Hepatocyte (in vitro differentiated cells): ENCODE measurements around the gene STRAP. TPM values are rescaled to one million over a fixed set of nuclear protein-coding genes. Genes with fewer than 3 reads are reported as not detected.

Source experiments
- DNase-seq: peaks from one replicate; pipeline ENCODE4 v3.0.0-alpha.2; 2016; ENCODE audit warnings: low spot score
- H2AFZ ChIP-seq: fragments of 200-600 bp; sonication (generic); 2 replicates; pipeline ENCODE4 v1.6.0; 2016; ENCODE audit warnings: antibody characterized with exemption, mild to moderate bottlenecking
- H3K27ac ChIP-seq: fragments of 200-600 bp; sonication (generic); 2 replicates; pipeline ENCODE4 v1.5.1; 2016; ENCODE audit warnings: mild to moderate bottlenecking
- H3K27me3 ChIP-seq: fragments of 200-600 bp; sonication (generic); 2 replicates; pipeline ENCODE4 v1.6.1; 2016
- H3K36me3 ChIP-seq: fragments of 200-600 bp; sonication (generic); replicated peaks from 2 replicates; pipeline ENCODE4 v1.5.1; 2016; ENCODE audit warnings: low read depth; ENCODE audit not compliant: insufficient read depth
- H3K4me1 ChIP-seq: fragments of 200-600 bp; sonication (generic); 2 replicates; pipeline ENCODE4 v1.5.1; 2016; ENCODE audit warnings: mild to moderate bottlenecking, moderate library complexity; ENCODE audit not compliant: insufficient read depth
- H3K4me2 ChIP-seq: fragments of 200-600 bp; sonication (generic); 2 replicates; pipeline ENCODE4 v1.6.0; 2016
- H3K4me3 ChIP-seq: fragments of 200-600 bp; sonication (generic); 2 replicates; pipeline ENCODE4 v1.5.1; 2016; ENCODE audit warnings: mild to moderate bottlenecking
- H3K79me2 ChIP-seq: fragments of 200-600 bp; sonication (generic); 2 replicates; pipeline ENCODE4 v1.6.0; 2017; ENCODE audit warnings: mild to moderate bottlenecking
- H3K9me2 ChIP-seq: fragments of 200-600 bp; sonication (generic); replicated peaks from 2 replicates; pipeline ENCODE4 v1.6.0; 2017; ENCODE audit warnings: mild to moderate bottlenecking; ENCODE audit not compliant: insufficient read depth
- H3K9me3 ChIP-seq: fragments of 200-600 bp; sonication (generic); 2 replicates; pipeline ENCODE4 v1.5.1; 2016; ENCODE audit warnings: low read depth, mild to moderate bottlenecking
- H4K20me1 ChIP-seq: fragments of 200-600 bp; sonication (generic); 2 replicates; pipeline ENCODE4 v1.6.0; 2016; ENCODE audit warnings: mild to moderate bottlenecking; ENCODE audit not compliant: insufficient read depth, poor library complexity, severe bottlenecking
- EZH2 ChIP-seq: fragments of 200-600 bp; sonication (generic); IDR thresholded peaks from 2 replicates; pipeline ENCODE4 v1.6.1; 2016; ENCODE audit warnings: antibody characterized with exemption, mild to moderate bottlenecking, borderline replicate concordance
- EZH2phosphoT487 ChIP-seq: fragments of 200-600 bp; sonication (generic); IDR thresholded peaks from one replicate; pipeline ENCODE4 v1.6.1; 2018; ENCODE audit warnings: antibody characterized with exemption, mild to moderate bottlenecking, low read depth, moderate library complexity; ENCODE audit not compliant: unreplicated experiment, severe bottlenecking
- WGBS: methylation state at CpG from one replicate; pipeline ENCODE4 v1.1.6; 2016; ENCODE audit warnings: low lambda C conversion rate; ENCODE audit errors: missing lambda C conversion rate; 5-methylcytosine and 5-hydroxymethylcytosine counted together
- polyA plus RNA-seq: library from polyadenylated mRNA; unstranded; fragments of >200 nt; fragmentation: Nextera tagmentation; extraction: Ambion mirVana; gene quantifications from 2 replicates; pipeline ENCODE4 v1.2.1, GENCODE V29; 2016
- total RNA-seq: library from RNA; depleted of rRNA; stranded (reverse); fragments of >200 nt; gene quantifications from 2 replicates; pipeline ENCODE4 v1.2.3, GENCODE V29; 2014
- TF ChIP-seq, protein P1 (sequence below): fragments of 200-600 bp; sonication (generic); IDR thresholded peaks from 2 replicates; pipeline ENCODE4 v1.5.1; 2016; ENCODE audit warnings: antibody characterized with exemption, mild to moderate bottlenecking; ENCODE audit not compliant: poor library complexity

The STRAP gene
- total and polyA plus RNA-seq, 2 experiments from 2014 or later, result 154 to 202 TPM

DNA sequence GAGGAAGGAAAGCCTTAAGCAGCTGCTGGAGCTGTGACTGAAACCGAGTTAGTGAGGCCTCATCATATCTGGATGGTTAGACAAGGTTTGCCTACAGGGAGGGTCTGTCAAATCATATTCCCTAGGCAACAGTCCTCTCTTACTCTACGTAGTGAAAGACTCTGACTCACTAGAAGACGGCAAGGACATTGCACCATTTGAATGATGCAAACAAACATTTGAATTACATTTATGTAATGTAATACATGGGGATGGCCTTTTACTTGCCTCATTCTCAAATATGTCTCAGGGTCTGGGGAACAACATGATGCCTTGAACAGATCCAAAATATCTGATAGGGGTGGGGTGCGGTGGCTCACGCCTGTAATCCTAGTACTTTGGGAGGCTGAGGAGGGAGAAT is 29.8 kb upstream of the STRAP start:
- no peaks in the 10 kb centered on the region for H3K9me2 ChIP-seq
- peak overlapping the region; percentile 30 for H3K27ac ChIP-seq
- no peak overlapping the region for H2AFZ ChIP-seq
- no peaks in the 10 kb centered on the region for H3K36me3 ChIP-seq
- no peaks in the 10 kb centered on the region for H4K20me1 ChIP-seq
- peak; percentile 21 for DNase-seq
- TF ChIP-seq EZH2, result no peak
- TF ChIP-seq, protein P1, sequence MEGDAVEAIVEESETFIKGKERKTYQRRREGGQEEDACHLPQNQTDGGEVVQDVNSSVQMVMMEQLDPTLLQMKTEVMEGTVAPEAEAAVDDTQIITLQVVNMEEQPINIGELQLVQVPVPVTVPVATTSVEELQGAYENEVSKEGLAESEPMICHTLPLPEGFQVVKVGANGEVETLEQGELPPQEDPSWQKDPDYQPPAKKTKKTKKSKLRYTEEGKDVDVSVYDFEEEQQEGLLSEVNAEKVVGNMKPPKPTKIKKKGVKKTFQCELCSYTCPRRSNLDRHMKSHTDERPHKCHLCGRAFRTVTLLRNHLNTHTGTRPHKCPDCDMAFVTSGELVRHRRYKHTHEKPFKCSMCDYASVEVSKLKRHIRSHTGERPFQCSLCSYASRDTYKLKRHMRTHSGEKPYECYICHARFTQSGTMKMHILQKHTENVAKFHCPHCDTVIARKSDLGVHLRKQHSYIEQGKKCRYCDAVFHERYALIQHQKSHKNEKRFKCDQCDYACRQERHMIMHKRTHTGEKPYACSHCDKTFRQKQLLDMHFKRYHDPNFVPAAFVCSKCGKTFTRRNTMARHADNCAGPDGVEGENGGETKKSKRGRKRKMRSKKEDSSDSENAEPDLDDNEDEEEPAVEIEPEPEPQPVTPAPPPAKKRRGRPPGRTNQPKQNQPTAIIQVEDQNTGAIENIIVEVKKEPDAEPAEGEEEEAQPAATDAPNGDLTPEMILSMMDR, result no peak
- no peak for TF ChIP-seq EZH2phosphoT487
- H3K9me3 ChIP-seq, result no peaks in the 10 kb centered on the region
- no peaks in the 10 kb centered on the region for H3K27me3 ChIP-seq
- 87% methylated on average over 5 of the region's 5 CpGs for WGBS
- no peaks in the 10 kb centered on the region for H3K79me2 ChIP-seq
- no peak overlapping the region for H3K4me3 ChIP-seq
- H3K4me1 ChIP-seq, result peaks cover 8% of the 10 kb centered on the region
- H3K4me2 ChIP-seq, result no peak overlapping the region

DNA sequence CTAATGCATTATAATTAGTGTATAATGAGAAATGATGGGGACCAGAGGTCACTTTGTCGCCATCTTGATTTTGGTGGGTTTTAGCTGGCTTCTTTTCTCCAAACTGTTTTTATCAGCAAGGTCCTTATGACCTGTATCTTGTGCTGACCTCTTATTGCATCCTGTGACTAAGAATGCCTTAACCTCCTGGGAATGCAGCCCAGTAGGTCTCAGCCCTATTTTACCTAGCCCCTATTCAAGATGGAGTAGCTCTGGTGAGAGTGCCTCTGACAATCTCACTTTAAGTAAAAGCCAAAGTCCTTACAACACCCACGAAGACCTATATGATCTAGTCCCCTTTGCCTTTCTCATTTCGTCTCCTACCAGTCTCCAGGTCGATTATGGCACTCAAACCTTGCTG is 28.3 kb upstream of the STRAP start:
- Histone ChIP-seq H4K20me1 (no peaks in the 10 kb centered on the region), H3K4me2 (no peak overlapping the region), H3K79me2 (no peaks in the 10 kb centered on the region), H3K27ac (no peak overlapping the region), H3K27me3 (no peaks in the 10 kb centered on the region), H3K4me3 (no peak overlapping the region), H2AFZ (no peak overlapping the region), H3K9me3 (no peaks in the 10 kb centered on the region), H3K4me1 (peaks cover 8% of the 10 kb centered on the region), H3K9me2 (no peaks in the 10 kb centered on the region), H3K36me3 (no peaks in the 10 kb centered on the region)
- no peak for TF ChIP-seq EZH2
- no peak for TF ChIP-seq EZH2phosphoT487
- TF ChIP-seq, protein P1, result no peak
- WGBS, result 93% methylated on average over 4 of the region's 4 CpGs
- DNase-seq, result no peak

DNA sequence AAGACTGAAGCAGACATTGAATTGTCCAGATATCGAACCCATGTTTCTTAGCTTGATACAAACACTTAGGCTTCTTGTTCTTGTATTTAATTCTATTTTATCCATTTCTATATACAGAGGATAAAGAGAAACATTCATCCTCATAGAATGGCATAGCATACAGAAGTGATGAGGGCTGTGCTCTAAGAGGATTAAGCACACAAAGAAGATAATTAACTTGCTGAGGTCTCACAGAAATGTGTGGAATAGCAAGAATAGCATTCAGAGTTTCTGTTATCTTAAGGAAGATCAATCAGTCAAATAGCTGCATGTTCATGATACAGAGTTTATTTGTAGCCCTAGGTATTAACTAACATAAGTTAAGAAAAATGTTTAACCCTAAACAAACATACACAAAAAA is 27.3 kb upstream of the STRAP start:
- H3K9me3 ChIP-seq, result no peaks in the 10 kb centered on the region

More for the DNA sequence above, 27.3 kb upstream of the STRAP start:
- DNase-seq, result no peak
- no peak overlapping the region for H3K4me2 ChIP-seq
- peaks cover 8% of the 10 kb centered on the region for H3K4me1 ChIP-seq
- no peaks in the 10 kb centered on the region for H4K20me1 ChIP-seq
- 93% methylated on average over 1 of the region's 1 CpG for WGBS
- H2AFZ ChIP-seq, result no peak overlapping the region
- no peak overlapping the region for H3K4me3 ChIP-seq
- H3K9me2 ChIP-seq, result no peaks in the 10 kb centered on the region
- no peaks in the 10 kb centered on the region for H3K36me3 ChIP-seq
- no peaks in the 10 kb centered on the region for H3K79me2 ChIP-seq
- no peak for TF ChIP-seq EZH2phosphoT487
- TF ChIP-seq, protein P1, result no peak
- no peaks in the 10 kb centered on the region for H3K27me3 ChIP-seq
- H3K27ac ChIP-seq, result no peak overlapping the region
